AG09319 (cell line): ENCODE data around the gene USP49.

Experiments used
- DNase-seq: peaks from one replicate; pipeline ENCODE4 v3.0.0-alpha.2; 2010; ENCODE audit warnings: low read depth; ENCODE audit errors: extremely low read depth
- CTCF ChIP-seq: IDR thresholded peaks from 2 replicates; pipeline ENCODE4 v1.5.1; 2011; ENCODE audit warnings: low read depth, mild to moderate bottlenecking, inconsistent platforms, low read length, moderate library complexity

Gene USP49

GRCh38 chr6:41871691-41872090 is 23.5 kb downstream of the USP49 start:
- no peak for DNase-seq
- TF ChIP-seq CTCF, result no peak

- no peak for DNase-seq
- no peak for TF ChIP-seq CTCF
These were observed 35.8 kb downstream of the USP49 start for GRCh38 chr6:41859356-41859755.

GRCh38 chr6:41858703-41859102 is 36.5 kb downstream of the USP49 start:
- no peak for TF ChIP-seq CTCF
- no peak for DNase-seq

- no peak for TF ChIP-seq CTCF
- DNase-seq, result no peak
These were observed 44.3 kb downstream of the USP49 start for GRCh38 chr6:41850861-41851260.

GRCh38 chr6:41846666-41847237 is 48.4 kb downstream of the USP49 start:
- peak; percentile 73 for DNase-seq
- peak; percentile 92 for TF ChIP-seq CTCF

GRCh38 chr6:41843178-41843577 is 52.0 kb downstream of the USP49 start:
- DNase-seq, result no peak
- TF ChIP-seq CTCF, result no peak

GRCh38 chr6:41840326-41840725 is 54.8 kb downstream of the USP49 start:
- no peak for TF ChIP-seq CTCF
- DNase-seq, result no peak
